NCI-H1092 (cell line): ENCODE results near the gene SEC61A2.
"Not testable (repeated sequence)": the region's sequence is repeated elsewhere in the genome, so short reads cannot be mapped to it uniquely, and the experiment has no call there.

Experiments
- DNase-seq: peaks from one replicate; lab custom pipeline; 2025; lab: John Stamatoyannopoulos, UW

Gene SEC61A2

DNA sequence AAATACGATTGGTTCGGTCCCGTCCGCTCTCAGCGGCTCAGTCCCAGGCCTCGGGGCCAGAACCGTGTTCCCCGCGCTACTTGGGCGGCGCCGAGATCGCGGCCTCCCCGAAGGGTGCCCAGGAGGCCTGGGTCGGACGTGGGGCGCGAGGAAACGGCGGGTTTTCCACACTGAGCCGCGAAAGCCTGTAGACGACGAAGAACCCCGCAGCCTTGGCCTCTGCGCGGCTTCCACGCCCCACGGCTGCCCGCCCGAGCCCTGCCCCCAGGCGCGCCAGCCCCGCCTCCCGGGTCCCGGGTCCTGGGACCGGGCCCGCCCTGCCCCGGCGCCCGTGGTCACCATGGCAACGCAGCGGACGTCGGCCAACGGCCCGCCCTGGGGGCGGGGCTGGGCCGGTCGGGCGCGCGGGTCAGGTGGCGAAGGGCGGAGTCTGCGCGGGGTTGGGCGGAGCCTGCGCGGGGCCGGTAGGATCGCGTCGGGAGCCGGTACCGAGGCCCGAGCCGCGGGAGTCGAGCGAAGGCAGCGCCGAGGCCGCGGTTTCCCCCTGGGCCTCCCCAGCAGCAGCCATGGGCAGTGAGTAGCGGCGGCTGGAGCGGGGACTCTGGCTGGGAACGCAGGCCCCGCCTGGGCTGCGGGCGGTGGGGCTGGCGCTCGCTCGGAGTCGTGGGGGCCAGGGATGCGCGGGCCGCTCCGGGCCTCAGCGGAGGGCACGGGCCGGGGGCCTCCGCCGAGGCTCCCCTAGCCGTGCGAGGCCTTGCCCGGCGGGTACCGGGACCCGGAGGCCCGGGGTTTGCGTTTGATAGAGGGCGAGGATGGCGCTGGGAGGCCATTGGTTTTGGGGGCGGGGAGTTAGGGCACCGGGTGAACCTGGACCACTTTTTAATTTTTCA, at the start of gene SEC61A2:
Gene SEC61A2 (plus strand): TSS at position 456 of the 890 bp plus-strand sequence. CDS start 111 bp downstream, at position 567.
- DNase-seq: peak; percentile 50

DNA sequence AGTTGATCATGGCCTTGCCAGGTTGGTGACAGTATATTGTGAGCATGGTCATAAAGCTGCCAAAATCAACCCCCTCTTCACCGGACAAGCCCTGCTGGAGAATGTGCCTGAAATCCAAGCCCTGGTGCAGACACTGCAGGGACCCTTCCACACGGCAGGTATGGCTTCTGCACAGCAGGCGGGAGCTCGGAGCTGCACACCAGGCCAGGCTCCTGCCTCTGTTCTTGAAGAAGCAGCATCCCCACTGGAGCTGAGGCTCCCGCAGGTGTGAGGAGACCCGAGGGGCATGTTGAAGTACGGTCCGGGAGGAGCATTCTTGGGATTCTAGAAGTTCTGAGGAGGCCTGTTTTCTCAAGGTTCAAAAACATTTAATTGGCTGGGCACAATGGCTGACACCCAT, 48.0 kb upstream of the SEC61A2 start:
- DNase-seq: no peak

- DNase-seq: no peak
Measured at GRCh38 chr10:12081879-12082557, 47.5 kb upstream of the SEC61A2 start.

- no peak for DNase-seq
Measured at GRCh38 chr10:12088919-12089318, 40.6 kb upstream of the SEC61A2 start.

DNA sequence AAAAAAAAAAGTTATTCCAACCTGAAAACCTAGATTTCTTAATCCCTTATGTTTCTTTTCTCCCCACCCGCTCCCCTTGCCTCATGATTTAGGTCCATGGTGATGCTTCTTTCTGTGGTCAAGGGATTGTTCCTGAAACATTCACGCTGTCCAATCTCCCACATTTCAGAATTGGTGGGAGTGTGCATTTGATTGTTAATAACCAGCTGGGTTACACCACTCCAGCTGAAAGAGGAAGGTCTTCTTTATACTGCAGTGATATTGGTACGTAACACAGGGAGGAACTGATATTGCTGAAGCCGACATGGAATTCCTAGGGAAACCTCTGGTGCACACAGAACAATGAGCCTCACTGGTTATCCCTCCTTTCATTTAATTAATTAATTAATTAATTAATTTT, 38.1 kb upstream of the SEC61A2 start:
- no peak for DNase-seq

- DNase-seq: not testable (repeated sequence)
Measured at GRCh38 chr10:12097361-12097760, 32.1 kb upstream of the SEC61A2 start.

DNA sequence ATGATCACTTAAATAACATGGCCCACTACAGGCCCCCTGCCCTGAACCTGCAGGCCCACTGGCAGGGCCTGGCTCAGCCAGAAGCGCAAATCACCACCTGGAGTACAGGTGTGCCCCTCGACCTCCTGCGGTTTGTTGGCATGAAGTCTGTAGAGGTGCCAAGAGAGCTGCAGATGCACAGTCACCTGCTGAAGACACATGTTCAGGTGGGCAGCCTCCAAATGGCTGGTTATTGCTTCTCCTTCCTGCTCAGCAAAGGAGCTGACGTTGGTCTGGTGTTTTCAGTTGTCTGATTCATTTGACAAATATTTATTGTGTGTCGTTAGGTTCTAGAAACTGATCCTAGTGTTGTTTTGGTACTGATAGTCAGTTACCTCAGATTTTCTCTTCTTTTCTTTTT, 31.7 kb upstream of the SEC61A2 start:
- no peak for DNase-seq

DNA sequence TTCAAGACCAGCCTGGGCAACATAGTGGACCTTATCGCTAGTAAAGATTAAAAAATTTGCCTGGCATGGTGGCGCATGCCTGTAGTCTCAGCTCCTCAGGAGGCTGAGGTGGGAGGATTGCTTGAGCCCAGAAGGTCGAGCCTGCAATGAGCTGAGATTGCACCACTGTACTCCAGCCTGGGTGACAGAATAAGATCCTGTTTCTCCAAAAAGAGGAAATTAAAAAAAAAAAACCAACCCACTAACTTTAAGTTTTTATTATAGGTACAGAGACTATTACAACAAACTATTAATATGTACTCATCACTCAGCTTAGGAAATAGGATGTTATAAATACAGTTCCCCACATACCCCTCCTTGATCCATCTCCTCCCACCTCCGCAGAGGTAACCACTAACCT, 30.5 kb upstream of the SEC61A2 start:
- no peak for DNase-seq

GRCh38 chr10:12103802-12104201, 25.7 kb upstream of the SEC61A2 start:
- no peak for DNase-seq

DNA sequence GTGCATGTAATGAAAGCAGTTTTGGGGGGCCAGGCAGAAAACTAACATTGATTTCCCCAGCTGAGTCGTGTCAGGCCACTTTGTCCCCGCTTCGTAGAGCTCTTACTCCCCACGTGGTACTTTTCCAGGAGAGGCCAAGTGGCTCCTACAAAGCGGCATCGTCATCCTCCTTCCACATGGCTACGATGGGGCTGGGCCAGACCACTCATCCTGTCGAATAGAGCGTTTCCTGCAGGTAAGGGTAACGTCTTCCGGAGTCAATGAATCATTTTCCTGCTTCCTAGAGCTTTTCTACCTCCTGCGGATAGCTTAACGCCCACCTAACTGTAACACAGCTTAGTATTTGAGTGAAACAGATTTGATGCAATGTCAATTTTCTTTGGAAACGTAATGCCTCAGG, 21.7 kb upstream of the SEC61A2 start:
- DNase-seq: no peak

DNA sequence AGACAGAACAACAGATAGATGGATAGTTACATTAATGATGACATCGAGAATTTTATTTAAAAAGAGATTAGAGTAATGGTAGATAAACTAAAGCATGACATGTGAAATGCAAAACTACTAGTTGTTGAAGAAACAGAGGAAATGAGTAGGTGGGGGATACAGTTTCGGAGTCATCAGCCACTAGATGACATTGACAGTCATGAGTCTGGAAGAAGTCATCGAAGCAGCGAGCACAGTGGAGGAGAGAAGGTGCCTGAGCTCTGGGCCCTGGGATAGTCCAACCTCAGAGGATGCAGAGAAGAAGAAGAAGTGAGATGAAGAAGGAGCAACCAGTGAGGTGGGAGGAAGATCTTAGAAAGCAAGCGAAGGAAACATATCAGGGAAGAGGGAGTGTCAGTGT, 20.2 kb upstream of the SEC61A2 start:
- DNase-seq: no peak

- DNase-seq: no peak
Measured at GRCh38 chr10:12111528-12111927, 17.9 kb upstream of the SEC61A2 start.

DNA sequence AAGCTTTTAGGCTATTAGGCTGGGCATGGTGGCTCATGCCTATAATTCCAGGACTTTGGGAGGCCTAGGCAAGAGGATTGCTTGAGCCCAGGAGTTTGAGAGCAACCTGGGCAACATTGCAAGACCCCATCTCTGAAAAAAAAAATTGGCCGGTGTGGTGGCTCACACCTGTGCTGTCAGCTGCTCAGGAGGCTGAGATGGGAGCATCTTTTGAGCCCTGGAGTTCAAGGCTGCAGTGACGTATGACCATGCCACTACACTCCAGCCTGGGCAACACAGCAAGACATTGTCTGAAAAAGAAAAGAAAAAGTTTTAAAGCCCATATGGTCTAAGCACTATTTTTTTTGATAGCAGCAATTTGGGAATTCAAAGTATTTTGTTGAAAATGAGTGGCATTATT, 15.8 kb upstream of the SEC61A2 start:
- DNase-seq: no peak

DNA sequence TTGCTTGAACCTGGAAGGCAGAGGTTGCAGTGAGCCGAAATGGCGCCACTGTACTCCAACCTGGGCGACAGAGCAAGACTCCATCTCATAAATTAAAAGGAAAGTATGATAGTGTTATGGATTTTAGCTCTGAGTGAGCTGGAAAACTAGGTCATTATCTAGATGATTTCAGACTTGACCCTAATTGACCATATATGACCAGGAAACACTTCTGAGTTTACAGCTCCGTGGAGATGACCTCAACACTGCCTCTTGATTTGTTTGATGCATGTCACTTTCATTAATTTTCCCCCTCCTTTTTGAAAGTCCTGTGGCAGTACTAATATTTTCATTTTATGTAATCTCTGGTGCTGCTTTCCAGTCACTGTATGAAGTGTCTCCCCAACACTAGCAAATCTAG, 7.8 kb upstream of the SEC61A2 start:
- DNase-seq: no peak

GRCh38 chr10:12130237-12130872, 878 bp downstream of the SEC61A2 start:
- DNase-seq: peak; percentile 37

DNA sequence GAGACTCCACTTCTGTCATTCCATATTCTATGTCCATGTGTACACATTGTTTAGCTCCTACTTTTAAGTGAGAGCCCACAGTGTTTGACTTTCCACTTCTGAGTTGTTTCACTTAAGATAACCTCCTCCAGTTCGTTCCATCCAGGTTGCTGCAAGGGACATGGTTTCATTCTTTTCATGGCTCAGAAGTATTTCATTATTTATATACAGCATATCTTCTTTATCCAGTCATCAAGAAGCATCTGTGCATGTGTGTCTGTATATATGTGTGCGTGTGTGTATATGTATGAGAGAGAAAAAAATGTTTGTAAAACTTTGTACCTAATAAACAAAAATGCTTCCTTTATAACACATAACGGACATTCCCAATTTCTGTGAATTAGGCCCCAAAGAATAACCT, 6.2 kb downstream of the SEC61A2 start:
- no peak for DNase-seq

DNA sequence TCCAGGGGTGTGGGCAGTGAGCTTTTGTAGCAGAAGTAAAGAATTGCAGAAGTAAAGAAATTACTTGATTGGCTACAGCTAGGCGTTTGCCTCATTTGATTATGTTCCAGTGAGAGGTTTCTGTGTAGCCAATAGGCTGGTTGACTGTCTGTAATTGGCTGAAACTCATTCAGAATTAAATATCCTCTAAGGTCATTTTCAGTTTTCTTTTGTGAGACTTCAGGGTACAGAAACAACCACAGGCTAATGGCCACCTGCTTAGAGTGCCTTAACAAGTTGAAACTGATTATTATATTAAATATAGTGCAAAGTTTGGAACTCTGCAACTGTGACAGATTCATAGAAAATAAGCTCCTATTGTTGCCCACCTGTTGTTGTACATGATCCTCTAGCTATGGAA, 10.6 kb downstream of the SEC61A2 start:
- DNase-seq: no peak

- DNase-seq: no peak
Measured at GRCh38 chr10:12144538-12144937, 15.1 kb downstream of the SEC61A2 start.

DNA sequence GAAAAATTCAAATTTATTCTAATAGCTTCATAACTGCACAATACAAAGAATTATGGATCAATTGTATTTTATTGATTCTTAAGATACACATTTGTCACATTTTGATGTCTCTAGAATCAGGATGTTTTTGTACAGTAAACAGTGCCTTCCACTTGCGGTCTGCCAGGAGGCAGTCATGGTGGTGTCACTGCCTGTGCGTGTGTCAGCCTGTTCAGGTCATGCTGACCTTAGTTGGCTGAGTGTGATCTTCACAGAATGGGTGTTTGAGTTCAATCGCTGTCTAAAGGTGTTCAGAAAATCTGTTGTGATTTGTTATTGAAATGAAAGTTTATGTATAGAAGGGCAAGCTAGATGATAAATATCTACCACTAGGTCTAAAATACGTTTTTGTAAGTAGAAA, 20.7 kb downstream of the SEC61A2 start:
- DNase-seq: no peak

GRCh38 chr10:12154516-12154915, 25.0 kb downstream of the SEC61A2 start:
- no peak for DNase-seq

DNA sequence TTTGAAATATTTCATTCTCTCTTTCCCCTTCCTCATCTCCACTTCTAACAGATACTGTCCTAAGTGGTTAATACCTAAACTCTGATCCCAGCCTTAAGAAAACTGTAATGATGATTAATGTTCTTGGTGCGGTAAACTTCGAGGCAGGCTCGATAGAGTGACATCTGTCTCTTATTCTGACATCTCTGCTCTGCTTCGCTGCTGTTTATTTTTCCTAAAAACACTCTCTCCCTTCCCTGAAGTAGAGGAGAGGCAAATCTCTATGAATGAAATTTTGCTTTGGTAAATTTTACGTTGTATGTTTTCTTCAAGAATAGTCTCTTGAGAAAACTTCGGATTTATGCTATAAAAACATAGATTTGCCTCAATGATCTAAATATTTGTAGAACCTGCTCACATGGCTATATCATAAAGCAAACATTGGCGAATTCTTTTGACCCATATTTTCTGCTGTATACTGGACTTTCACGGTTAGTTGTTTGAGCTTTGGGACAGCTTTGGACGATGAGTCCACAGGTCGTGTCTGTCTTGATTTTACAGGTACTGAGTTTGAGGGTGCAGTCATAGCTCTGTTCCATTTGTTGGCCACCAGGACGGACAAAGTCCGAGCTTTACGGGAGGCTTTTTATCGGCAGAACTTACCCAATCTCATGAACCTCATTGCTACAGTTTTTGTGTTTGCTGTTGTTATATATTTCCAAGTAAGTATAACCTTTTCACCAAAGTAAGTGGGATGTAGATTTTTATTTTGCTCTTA, 27.1 kb downstream of the SEC61A2 start:
- no peak for DNase-seq

- no peak for DNase-seq
Measured at GRCh38 chr10:12158111-12158510, 28.6 kb downstream of the SEC61A2 start.
